Adrenal gland (tissue), 12 donors: ENCODE results near the gene SRMS. TPM values are rescaled to one million over a fixed set of nuclear protein-coding genes. Genes with fewer than 3 reads are reported as not detected.

Source experiments
- DNase-seq, 7 donors: peaks; one replicate each; pipeline ENCODE4 v3.0.0-alpha.2; 2019 to 2020
- H3K27ac ChIP-seq, 5 donors: fragments of 200-600 bp; sonication (generic) in 4 of 5; 1 replicate in 3 of 5; 2 replicates in 2 of 5; pipeline versions ENCODE4 v1.5.1 to v1.8.0; 2016 to 2020; ENCODE audit warnings: mild to moderate bottlenecking in 1 of 5
- H3K27me3 ChIP-seq: fragments of 200-600 bp; 2 replicates; pipeline ENCODE4 v1.8.0; 2021
- H3K36me3 ChIP-seq, 2 donors: fragments of 200-600 bp; replicated peaks in 1 of 2; 1 replicate in 1 of 2; 2 replicates in 1 of 2; pipeline versions ENCODE4 v1.5.1 to v1.8.0; 2018 to 2022
- H3K4me1 ChIP-seq, 2 donors: fragments of 200-600 bp; replicated peaks in 1 of 2; 1 replicate in 1 of 2; 2 replicates in 1 of 2; pipeline versions ENCODE4 v1.5.1 to v1.8.0; 2018 to 2021
- H3K4me3 ChIP-seq, 4 donors: fragments of 200-600 bp; sonication (generic) in 3 of 4; one replicate each; pipeline ENCODE4 v1.5.1; 2016 to 2018
- H3K9me3 ChIP-seq, 3 donors: fragments of 200-600 bp; sonication (generic) in 1 of 3; replicated peaks in 1 of 3; 1 replicate in 2 of 3; 2 replicates in 1 of 3; pipeline versions ENCODE4 v1.5.1 to v1.8.0; 2016 to 2021
- CTCF ChIP-seq, 6 experiments: fragments of 450-650 bp in 4 of 6; fragments of 200-600 bp in 2 of 6; sonication (generic) in 1 of 6; IDR thresholded peaks; 1 replicate in 5 of 6; 2 replicates in 1 of 6; pipeline versions ENCODE4 v1.5.1 to v1.8.0; 2016 to 2021; ENCODE audit warnings: antibody characterized with exemption in 6 of 6, mild to moderate bottlenecking in 2 of 6, moderate library complexity in 1 of 6
- POLR2A ChIP-seq, 2 donors: fragments of 450-650 bp; IDR thresholded peaks; one replicate each; pipeline ENCODE4 v1.6.1; 2017; ENCODE audit warnings: antibody characterized with exemption in 2 of 2, mild to moderate bottlenecking in 2 of 2, moderate library complexity in 1 of 2
- WGBS, 4 donors: extraction: QIAGEN DNeasy Blood & Tissue Kit in 2 of 4; methylation state at CpG; one replicate each; pipeline versions ENCODE4 v1.1.5 to v1.1.7; 2013 to 2017; 5-methylcytosine and 5-hydroxymethylcytosine counted together
- intact Hi-C, 2 donors: fragments of 100-400 bp; cut with DNase I; formaldehyde crosslinking; loops; one replicate each; pipeline versions ENCODE4 v1.14.1 to v1.15.0; 2022 to 2023
- polyA plus RNA-seq, 3 donors: library from polyadenylated mRNA; stranded (reverse); fragments of 200-250 nt in 2 of 3; fragments of 350-450 nt in 1 of 3; fragmentation: Illumina TruSeq in 1 of 3; extraction: RNeasy Lipid Tissue Mini Kit (QIAGEN cat#74804) in 1 of 3; gene quantifications; one replicate each; pipeline ENCODE4 v1.2.3, GENCODE V29; 2013 to 2014
- total RNA-seq, 9 donors: library from RNA; depleted of rRNA in 4 of 9; stranded (reverse); fragments of >200 nt in 4 of 9; fragments of 120-200 nt in 1 of 9; fragmentation: NEBNext Ultra II Directional in 1 of 9; extraction: Animal tissue kit (Norgen Biotek cat#: 25700) in 1 of 9; gene quantifications; one replicate each; pipeline versions ENCODE4 v1.1.0 to v1.2.4, GENCODE V29; 2013 to 2023
- donor health status: healthy with polysubstance abuse.
- donor health status: Bipolar disorder and iron deficiency.
- donor health status: DM: yes; HTN: yes; CAD: no.
- donor health status: DM: no; HTN: no; CAD: no.
- donor health status: DM: no; HTN: no; CAD: no.
- donor health status: DM: yes; HTN: yes; CAD: no.

The SRMS gene
- total and polyA plus RNA-seq, 12 donors: not detected

- no peak for DNase-seq
- TF ChIP-seq CTCF (IDR thresholded peaks at IDR 0.05): no peak
- no peak for TF ChIP-seq POLR2A (IDR thresholded peaks at IDR 0.05)
- no peaks in the 10 kb centered on the region for H3K9me3 ChIP-seq
- intact Hi-C loops: no loop called here
- H3K4me3 ChIP-seq: no peak overlapping the region
- no peaks in the 10 kb centered on the region for H3K27me3 ChIP-seq
- no peak overlapping the region for H3K27ac ChIP-seq
- peaks cover 0 to 20% of the 10 kb centered on the region in 2 donors for H3K36me3 ChIP-seq
- 91 to 92% (median 92%) methylated on average over 9 to 19 of the region's 19 CpGs for WGBS, 4 donors
- peaks cover 0 to 4% of the 10 kb centered on the region in 2 donors for H3K4me1 ChIP-seq
Measured at GRCh38 chr20:63557481-63557891, 9.9 kb upstream of the SRMS start.

- H3K27ac ChIP-seq: no peak overlapping the region
- peaks cover 0 to 4% of the 10 kb centered on the region in 2 donors for H3K4me1 ChIP-seq
- no peaks in the 10 kb centered on the region for H3K9me3 ChIP-seq
- TF ChIP-seq CTCF (IDR thresholded peaks at IDR 0.05): no peak
- no peak for TF ChIP-seq POLR2A (IDR thresholded peaks at IDR 0.05)
- 77 to 81% (median 80%) methylated on average over 15 to 23 of the region's 23 CpGs for WGBS, 4 donors
- no peak for DNase-seq
- no peaks in the 10 kb centered on the region for H3K27me3 ChIP-seq
- H3K36me3 ChIP-seq: peaks cover 0 to 15% of the 10 kb centered on the region in 2 donors
- intact Hi-C loops: no loop called here
- H3K4me3 ChIP-seq: no peak overlapping the region
Measured at GRCh38 chr20:63556873-63557478, 9.4 kb upstream of the SRMS start.

GRCh38 chr20:63555661-63556381 is 8.3 kb upstream of the SRMS start:
- H3K36me3 ChIP-seq: peaks cover 0 to 10% of the 10 kb centered on the region in 2 donors
- WGBS, 4 donors: 94 to 97% (median 96%) methylated on average over 13 to 45 of the region's 45 CpGs
- H3K4me1 ChIP-seq: peaks cover 0 to 4% of the 10 kb centered on the region in 2 donors
- no peaks in the 10 kb centered on the region for H3K27me3 ChIP-seq
- no peak for TF ChIP-seq CTCF (IDR thresholded peaks at IDR 0.05)
- no peak overlapping the region for H3K27ac ChIP-seq
- intact Hi-C loops: no loop called here
- H3K9me3 ChIP-seq: no peaks in the 10 kb centered on the region
- DNase-seq: no peak
- H3K4me3 ChIP-seq: no peak overlapping the region

GRCh38 chr20:63554361-63555278 is 7.1 kb upstream of the SRMS start:
- no peaks in the 10 kb centered on the region for H3K36me3 ChIP-seq
- H3K27me3 ChIP-seq: no peaks in the 10 kb centered on the region
- no peak for DNase-seq
- H3K4me1 ChIP-seq: peaks cover 0 to 4% of the 10 kb centered on the region in 2 donors
- intact Hi-C loops: no loop called here
- H3K9me3 ChIP-seq: no peaks in the 10 kb centered on the region
- TF ChIP-seq CTCF (IDR thresholded peaks at IDR 0.05) (no peak), POLR2A (IDR thresholded peaks at IDR 0.05) (no peak)
- 62 to 80% (median 78%) methylated on average over 10 to 38 of the region's 38 CpGs for WGBS, 4 donors
- peak overlapping the region in 1 of 4 donors; percentile 55 for H3K4me3 ChIP-seq
- H3K27ac ChIP-seq: no peak overlapping the region
